PC-3 (cell line): ENCODE measurements around the gene STAU1. TPM values are rescaled to one million over a fixed set of nuclear protein-coding genes. Genes with fewer than 3 reads are reported as not detected.

ENCODE experiments used
- ATAC-seq: fragments of 200-7000 bp; cut with Tn5 transposase; 2 replicates; pipeline ENCODE4 v1.9.1; 2020; ENCODE audit warnings: mild to moderate bottlenecking, moderate library complexity
- BruUV-seq: library from RNA; stranded (reverse); fragments of 400-500 nt; replicated peaks from 2 replicates; lab custom pipeline; 2021; lab: Mats Ljungman, UMichigan
- CTCF ChIA-PET: fragments of 300-600 bp; sonication (Branson Sonifier 250); formaldehyde crosslinking; loops from one replicate; lab custom pipeline; 2022; ENCODE audit warnings: antibody characterized with exemption; lab: Charles Lee
- POLR2A ChIA-PET: fragments of 300-600 bp; sonication (Branson Sonifier 250); formaldehyde crosslinking; loops from one replicate; lab custom pipeline; 2022; ENCODE audit warnings: antibody characterized with exemption; ENCODE audit not compliant: unreplicated experiment; lab: Charles Lee
- DNase-seq: peaks from one replicate; pipeline ENCODE4 v3.0.0-alpha.2; 2015
- H2AFZ ChIP-seq: fragments of 300-600 bp; sonication (generic); 2 replicates; pipeline ENCODE4 v1.6.0; 2016; ENCODE audit warnings: antibody characterized with exemption, low read length
- H3F3A ChIP-seq: fragments of 300-600 bp; sonication (generic); one replicate; pipeline ENCODE4 v1.6.0; 2017; ENCODE audit warnings: antibody characterized with exemption, low read length, control low read depth, mild to moderate bottlenecking; ENCODE audit not compliant: unreplicated experiment
- H3K27ac ChIP-seq: fragments of 300-600 bp; sonication (generic); 2 replicates; pipeline ENCODE4 v1.5.1; 2016; ENCODE audit warnings: mild to moderate bottlenecking, low read length
- H3K27me3 ChIP-seq: fragments of 300-600 bp; sonication (generic); 2 replicates; pipeline ENCODE4 v1.6.1; 2016; ENCODE audit warnings: low read length, mixed read lengths
- H3K36me3 ChIP-seq: fragments of 300-600 bp; sonication (generic); 2 replicates; pipeline ENCODE4 v1.6.1; 2016; ENCODE audit warnings: low read depth, mixed run types, low read length, mixed read lengths
- H3K4me1 ChIP-seq: fragments of 300-600 bp; sonication (generic); 2 replicates; pipeline ENCODE4 v1.5.1; 2016; ENCODE audit warnings: low read length; ENCODE audit not compliant: insufficient read depth
- H3K4me2 ChIP-seq: fragments of 300-600 bp; sonication (generic); 2 replicates; pipeline ENCODE4 v1.6.0; 2016; ENCODE audit warnings: low read length
- H3K4me3 ChIP-seq: fragments of 300-600 bp; sonication (generic); 2 replicates; pipeline ENCODE4 v1.5.1; 2016; ENCODE audit warnings: mild to moderate bottlenecking, low read length, mixed read lengths
- H3K79me2 ChIP-seq: fragments of 300-600 bp; sonication (generic); 2 replicates; pipeline ENCODE4 v1.6.1; 2017; ENCODE audit warnings: low read length, mixed read lengths
- H3K9ac ChIP-seq: fragments of 300-600 bp; sonication (generic); 2 replicates; pipeline ENCODE4 v1.6.0; 2016; ENCODE audit warnings: mild to moderate bottlenecking, low read length
- H3K9me2 ChIP-seq: fragments of 300-600 bp; sonication (generic); replicated peaks from 2 replicates; pipeline ENCODE4 v1.6.1; 2016; ENCODE audit warnings: mixed run types, low read length, mixed read lengths
- H3K9me3 ChIP-seq: fragments of 300-600 bp; sonication (generic); 2 replicates; pipeline ENCODE4 v1.6.1; 2016; ENCODE audit warnings: low read length, mixed read lengths
- H4K20me1 ChIP-seq: fragments of 300-600 bp; sonication (generic); 2 replicates; pipeline ENCODE4 v1.6.1; 2016; ENCODE audit warnings: low read length, mixed read lengths
- CTCF ChIP-seq: fragments of 300-600 bp; sonication (generic); conservative IDR thresholded peaks from 2 replicates; pipeline ENCODE4 v1.5.1; 2017; ENCODE audit warnings: antibody characterized with exemption, low read depth, mild to moderate bottlenecking, low read length
- EZH2 ChIP-seq: fragments of 300-600 bp; sonication (generic); IDR thresholded peaks from one replicate; pipeline ENCODE4 v1.6.1; 2017; ENCODE audit warnings: antibody characterized with exemption, mild to moderate bottlenecking, low read length; ENCODE audit not compliant: unreplicated experiment
- EZH2phosphoT487 ChIP-seq: fragments of 300-600 bp; sonication (generic); IDR thresholded peaks from 2 replicates; pipeline ENCODE4 v1.6.1; 2018; ENCODE audit warnings: mild to moderate bottlenecking, antibody characterized with exemption, low read length, borderline replicate concordance
- intact Hi-C: fragments of 100-400 bp; cut with micrococcal nuclease; formaldehyde crosslinking; loops from 2 replicates; pipeline ENCODE4 v1.9.0; 2023
- total RNA-seq: library from RNA; depleted of rRNA; stranded (reverse); fragments of >200 nt; gene quantifications from 2 replicates; pipeline ENCODE4 v1.2.3, GENCODE V29; 2014

The STAU1 gene
- total RNA-seq, 1 experiment from 2014 or later = 87.8 TPM

GRCh38 chr20:49151436-49151835, 36.7 kb downstream of the STAU1 start:
- no peaks in the 10 kb centered on the region for H4K20me1 ChIP-seq
- no peak for TF ChIP-seq EZH2phosphoT487
- no peak for TF ChIP-seq EZH2
- TF ChIP-seq CTCF = no peak
- H3K27me3 ChIP-seq = no peaks in the 10 kb centered on the region
- ATAC-seq = no peak
- BruUV-seq = no TSS peak
- no peak overlapping the region for H3K4me2 ChIP-seq
- H3K9ac ChIP-seq = no peak overlapping the region
- H3K27ac ChIP-seq = no peak overlapping the region
- no peak overlapping the region for H2AFZ ChIP-seq
- ChIA-PET CTCF (no interaction called here), POLR2A (no interaction called here)
- H3K9me2 ChIP-seq = no peaks in the 10 kb centered on the region
- no peaks in the 10 kb centered on the region for H3F3A ChIP-seq
- H3K4me1 ChIP-seq = no peaks in the 10 kb centered on the region; the same call in 1 of the 2 replicates
- H3K9me3 ChIP-seq = no peaks in the 10 kb centered on the region
- intact Hi-C loops = no loop called here
- peaks cover 18% of the 10 kb centered on the region for H3K79me2 ChIP-seq
- H3K4me3 ChIP-seq = no peak overlapping the region
- H3K36me3 ChIP-seq = peaks cover 38% of the 10 kb centered on the region
- DNase-seq = no peak

GRCh38 chr20:49149281-49150045, 38.7 kb downstream of the STAU1 start:
- no peaks in the 10 kb centered on the region for H3F3A ChIP-seq
- intact Hi-C loops = no loop called here
- no peaks in the 10 kb centered on the region for H3K27me3 ChIP-seq
- DNase-seq (no peak), ATAC-seq (no peak)
- H3K4me1 ChIP-seq = no peaks in the 10 kb centered on the region
- no peaks in the 10 kb centered on the region for H4K20me1 ChIP-seq
- peaks cover 13% of the 10 kb centered on the region for H3K79me2 ChIP-seq
- H3K9me2 ChIP-seq = no peaks in the 10 kb centered on the region
- H3K27ac ChIP-seq = no peak overlapping the region
- H2AFZ ChIP-seq = no peak overlapping the region
- BruUV-seq = TSS peak; percentile 9
- H3K36me3 ChIP-seq = peaks cover 46% of the 10 kb centered on the region
- CTCF ChIA-PET = no interaction called here
- POLR2A ChIA-PET = no interaction called here
- no peak overlapping the region for H3K9ac ChIP-seq
- no peaks in the 10 kb centered on the region for H3K9me3 ChIP-seq
- no peak for TF ChIP-seq EZH2phosphoT487
- no peak for TF ChIP-seq EZH2
- no peak for TF ChIP-seq CTCF
- H3K4me2 ChIP-seq = no peak overlapping the region
- H3K4me3 ChIP-seq = no peak overlapping the region

GRCh38 chr20:49148601-49149000, 39.5 kb downstream of the STAU1 start:
- ATAC-seq (no peak), DNase-seq (no peak)
- TF ChIP-seq CTCF (no peak), EZH2 (no peak), EZH2phosphoT487 (no peak)
- no peak overlapping the region for H3K9ac ChIP-seq
- no peaks in the 10 kb centered on the region for H3K9me2 ChIP-seq
- H3K79me2 ChIP-seq = peaks cover 5% of the 10 kb centered on the region
- intact Hi-C loops = no loop called here
- no peak overlapping the region for H3K4me3 ChIP-seq
- H3K27ac ChIP-seq = no peak overlapping the region
- BruUV-seq = no TSS peak
- POLR2A ChIA-PET = no interaction called here
- CTCF ChIA-PET = no interaction called here
- no peak overlapping the region for H2AFZ ChIP-seq
- H3K27me3 ChIP-seq = no peaks in the 10 kb centered on the region
- peaks cover 55% of the 10 kb centered on the region for H3K36me3 ChIP-seq
- H3K4me2 ChIP-seq = no peak overlapping the region
- no peaks in the 10 kb centered on the region for H3F3A ChIP-seq
- H3K4me1 ChIP-seq = no peaks in the 10 kb centered on the region
- H4K20me1 ChIP-seq = no peaks in the 10 kb centered on the region
- H3K9me3 ChIP-seq = no peaks in the 10 kb centered on the region
